Heart left ventricle (tissue), 13 donors: ENCODE measurements around the gene ROCK2.

ENCODE experiments used
- POLR2A ChIP-seq, 2 donors: fragments of 450-650 bp; IDR thresholded peaks; one replicate each; pipeline ENCODE4 v1.6.1; 2017; ENCODE audit warnings: antibody characterized with exemption in 2 of 2, mild to moderate bottlenecking in 2 of 2, moderate library complexity in 2 of 2
- TF ChIP-seq, protein P1 (sequence below), 12 donors: fragments of 200-600 bp; sonication (generic) in 4 of 12; IDR thresholded peaks; one replicate each; pipeline versions ENCODE4 v1.5.0 to v1.8.0; 2018 to 2022; ENCODE audit warnings: antibody characterized with exemption in 12 of 12, mild to moderate bottlenecking in 5 of 12
- donor health status: ischemic (EF 13 %, LVEDD 7.1; RV severe dilation, severe dysfunction).
- donor health status: DM: no; HTN: yes; CAD: no.
- donor health status: DM: no; HTN: no; CAD: no.
- donor health status: ischemic (EF 25% LVEDD 6.9; RV normal size, moderate dysfunction).
- donor health status: ischemic (EF 25% LVEDD 5.7; RV mildly dilated, moderate dysfunction).
- donor health status: ischemic (EF 35%, LVEDD 5.7; RV mildly dilated, moderate dysfunction).
- donor health status: nonischemic (EF 11% LVEDD 7.7; RV severe dilation, severe dysfunction).
- donor health status: DM: yes; HTN: yes; CAD: no.
- donor health status: PGD.
- donor health status: ischemic (EF 29% LVEDD 5.4; RV normal size, mild dysfunction).
- donor health status: nonischemic (EF 23%, LVEDD 6.1; RV moderate dilation, normal function).

DNA sequence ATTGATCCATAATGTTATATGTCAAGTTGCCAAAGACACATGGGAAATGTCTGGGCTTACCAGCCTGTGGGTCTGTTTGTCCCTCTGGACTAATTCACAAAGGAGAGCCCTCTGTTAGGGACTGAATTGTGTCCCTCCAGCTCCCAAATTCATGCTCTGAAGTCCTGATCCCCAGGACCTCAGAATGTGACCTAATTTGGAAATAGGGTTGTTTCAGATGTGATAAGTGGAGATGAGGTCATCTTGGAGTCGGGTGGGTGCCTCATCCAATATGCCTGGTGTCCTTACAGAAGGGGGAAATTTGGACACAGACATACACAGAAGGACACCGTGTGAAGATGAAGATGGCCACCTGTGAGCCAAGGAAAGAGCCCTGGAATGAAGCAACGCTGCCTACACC is 41.4 kb upstream of the ROCK2 start:
- TF ChIP-seq, protein P1, sequence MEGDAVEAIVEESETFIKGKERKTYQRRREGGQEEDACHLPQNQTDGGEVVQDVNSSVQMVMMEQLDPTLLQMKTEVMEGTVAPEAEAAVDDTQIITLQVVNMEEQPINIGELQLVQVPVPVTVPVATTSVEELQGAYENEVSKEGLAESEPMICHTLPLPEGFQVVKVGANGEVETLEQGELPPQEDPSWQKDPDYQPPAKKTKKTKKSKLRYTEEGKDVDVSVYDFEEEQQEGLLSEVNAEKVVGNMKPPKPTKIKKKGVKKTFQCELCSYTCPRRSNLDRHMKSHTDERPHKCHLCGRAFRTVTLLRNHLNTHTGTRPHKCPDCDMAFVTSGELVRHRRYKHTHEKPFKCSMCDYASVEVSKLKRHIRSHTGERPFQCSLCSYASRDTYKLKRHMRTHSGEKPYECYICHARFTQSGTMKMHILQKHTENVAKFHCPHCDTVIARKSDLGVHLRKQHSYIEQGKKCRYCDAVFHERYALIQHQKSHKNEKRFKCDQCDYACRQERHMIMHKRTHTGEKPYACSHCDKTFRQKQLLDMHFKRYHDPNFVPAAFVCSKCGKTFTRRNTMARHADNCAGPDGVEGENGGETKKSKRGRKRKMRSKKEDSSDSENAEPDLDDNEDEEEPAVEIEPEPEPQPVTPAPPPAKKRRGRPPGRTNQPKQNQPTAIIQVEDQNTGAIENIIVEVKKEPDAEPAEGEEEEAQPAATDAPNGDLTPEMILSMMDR (IDR thresholded peaks at IDR 0.05) = no peak
- no peak for TF ChIP-seq POLR2A (IDR thresholded peaks at IDR 0.05)
